Smooth muscle cell (in vitro differentiated cells): ENCODE measurements around the gene EXOC6. TPM values are rescaled to one million over a fixed set of nuclear protein-coding genes. Genes with fewer than 3 reads are reported as not detected.
A peak's percentile ranks its signal among the peaks of the same experiment; 100 is the strongest.

Source experiments
- DNase-seq: peaks from one replicate; lab custom pipeline; 2025; ENCODE audit not compliant: unreplicated experiment; lab: John Stamatoyannopoulos, UW
- H2AFZ ChIP-seq: fragments of 200-600 bp; sonication (generic); 2 replicates; pipeline ENCODE4 v1.6.0; 2016; ENCODE audit warnings: antibody characterized with exemption, low read depth, mild to moderate bottlenecking
- H3F3A ChIP-seq: fragments of 200-600 bp; sonication (generic); 2 replicates; pipeline ENCODE4 v1.6.0; 2017; ENCODE audit warnings: antibody characterized with exemption, low read depth
- H3K27ac ChIP-seq: fragments of 200-600 bp; sonication (generic); 2 replicates; pipeline ENCODE4 v1.5.1; 2016; ENCODE audit warnings: low read depth, mild to moderate bottlenecking
- H3K27me3 ChIP-seq: fragments of 200-600 bp; sonication (generic); 2 replicates; pipeline ENCODE4 v1.6.1; 2016; ENCODE audit warnings: low read depth, mild to moderate bottlenecking
- H3K36me3 ChIP-seq: fragments of 200-600 bp; sonication (generic); 2 replicates; pipeline ENCODE4 v1.5.1; 2016; ENCODE audit warnings: low read depth
- H3K4me1 ChIP-seq: fragments of 200-600 bp; sonication (generic); 2 replicates; pipeline ENCODE4 v1.5.1; 2016; ENCODE audit warnings: low read depth
- H3K4me2 ChIP-seq: fragments of 200-600 bp; sonication (generic); 2 replicates; pipeline ENCODE4 v1.6.0; 2016; ENCODE audit warnings: mild to moderate bottlenecking
- H3K4me3 ChIP-seq: fragments of 200-600 bp; sonication (generic); 2 replicates; pipeline ENCODE4 v1.5.1; 2016; ENCODE audit warnings: mild to moderate bottlenecking
- H3K79me2 ChIP-seq: fragments of 200-600 bp; sonication (generic); 2 replicates; pipeline ENCODE4 v1.6.0; 2016; ENCODE audit warnings: low read depth, mild to moderate bottlenecking
- H3K9ac ChIP-seq: fragments of 200-600 bp; sonication (generic); 2 replicates; pipeline ENCODE4 v1.6.0; 2016; ENCODE audit warnings: low read depth
- H3K9me3 ChIP-seq: fragments of 200-600 bp; sonication (generic); replicated peaks from 2 replicates; pipeline ENCODE4 v1.5.1; 2016; ENCODE audit warnings: low read depth
- H4K20me1 ChIP-seq: fragments of 200-600 bp; sonication (generic); 2 replicates; pipeline ENCODE4 v1.6.0; 2016; ENCODE audit warnings: low read depth
- WGBS: methylation state at CpG from one replicate; pipeline ENCODE4 v1.1.7; 2016; ENCODE audit warnings: low lambda C conversion rate; 5-methylcytosine and 5-hydroxymethylcytosine counted together
- polyA plus RNA-seq: library from polyadenylated mRNA; unstranded; fragments of >200 nt; fragmentation: Nextera tagmentation; extraction: Ambion mirVana; gene quantifications from 2 replicates; pipeline ENCODE4 v1.2.1, GENCODE V29; 2016
- total RNA-seq: library from RNA; depleted of rRNA; stranded (reverse); fragments of >200 nt; gene quantifications from 2 replicates; pipeline ENCODE4 v1.2.3, GENCODE V29; 2014
- TF ChIP-seq, protein P1 (sequence below): fragments of 200-600 bp; sonication (generic); IDR thresholded peaks from 2 replicates; pipeline ENCODE4 v1.5.1; 2017; ENCODE audit warnings: borderline replicate concordance, mild to moderate bottlenecking, antibody characterized with exemption; ENCODE audit not compliant: insufficient read depth, poor library complexity, severe bottlenecking

Gene EXOC6
- total and polyA plus RNA-seq, 2 experiments from 2014 or later: 1.7 to 5.2 TPM

DNA sequence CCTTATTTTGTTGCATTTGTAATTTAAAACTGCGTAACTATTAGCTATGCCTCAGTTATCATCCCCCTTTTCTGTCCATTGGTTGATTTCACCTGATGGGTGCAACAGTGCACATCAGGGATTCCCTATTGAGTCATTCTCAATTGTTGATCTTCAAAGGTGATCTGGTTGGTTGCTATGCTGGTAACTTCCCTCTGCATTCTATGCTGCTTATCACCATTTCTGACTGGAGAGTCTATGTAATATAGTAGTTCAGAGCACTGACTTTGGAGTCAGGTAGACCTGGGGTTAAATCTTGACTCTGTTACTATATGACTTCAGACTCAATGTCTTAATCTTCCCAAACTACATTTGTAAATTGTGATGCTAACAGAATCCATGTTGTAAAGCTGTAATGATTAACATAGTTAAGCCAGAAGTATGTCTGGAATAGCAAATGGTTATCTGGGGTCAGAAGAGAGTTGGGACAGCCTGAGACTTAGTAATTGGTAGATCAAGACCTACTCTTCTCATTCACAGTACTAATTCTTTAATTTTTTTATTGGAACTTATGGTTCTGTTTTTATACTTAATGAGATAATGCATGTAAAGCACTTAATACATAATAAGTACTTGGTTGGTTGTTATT is 38.1 kb downstream of the EXOC6 start:
- Histone ChIP-seq H4K20me1 (no peaks in the 10 kb centered on the region), H3F3A (no peaks in the 10 kb centered on the region), H2AFZ (no peak overlapping the region), H3K9me3 (no peaks in the 10 kb centered on the region), H3K36me3 (no peaks in the 10 kb centered on the region), H3K79me2 (no peaks in the 10 kb centered on the region), H3K27me3 (peaks cover 8% of the 10 kb centered on the region), H3K4me3 (no peak overlapping the region), H3K4me1 (peaks cover 3% of the 10 kb centered on the region), H3K27ac (no peak overlapping the region), H3K4me2 (no peak overlapping the region), H3K9ac (no peak overlapping the region)
- 95% methylated on average over 1 of the region's 1 CpG for WGBS
- no peak for DNase-seq
- TF ChIP-seq, protein P1, sequence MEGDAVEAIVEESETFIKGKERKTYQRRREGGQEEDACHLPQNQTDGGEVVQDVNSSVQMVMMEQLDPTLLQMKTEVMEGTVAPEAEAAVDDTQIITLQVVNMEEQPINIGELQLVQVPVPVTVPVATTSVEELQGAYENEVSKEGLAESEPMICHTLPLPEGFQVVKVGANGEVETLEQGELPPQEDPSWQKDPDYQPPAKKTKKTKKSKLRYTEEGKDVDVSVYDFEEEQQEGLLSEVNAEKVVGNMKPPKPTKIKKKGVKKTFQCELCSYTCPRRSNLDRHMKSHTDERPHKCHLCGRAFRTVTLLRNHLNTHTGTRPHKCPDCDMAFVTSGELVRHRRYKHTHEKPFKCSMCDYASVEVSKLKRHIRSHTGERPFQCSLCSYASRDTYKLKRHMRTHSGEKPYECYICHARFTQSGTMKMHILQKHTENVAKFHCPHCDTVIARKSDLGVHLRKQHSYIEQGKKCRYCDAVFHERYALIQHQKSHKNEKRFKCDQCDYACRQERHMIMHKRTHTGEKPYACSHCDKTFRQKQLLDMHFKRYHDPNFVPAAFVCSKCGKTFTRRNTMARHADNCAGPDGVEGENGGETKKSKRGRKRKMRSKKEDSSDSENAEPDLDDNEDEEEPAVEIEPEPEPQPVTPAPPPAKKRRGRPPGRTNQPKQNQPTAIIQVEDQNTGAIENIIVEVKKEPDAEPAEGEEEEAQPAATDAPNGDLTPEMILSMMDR: no peak

DNA sequence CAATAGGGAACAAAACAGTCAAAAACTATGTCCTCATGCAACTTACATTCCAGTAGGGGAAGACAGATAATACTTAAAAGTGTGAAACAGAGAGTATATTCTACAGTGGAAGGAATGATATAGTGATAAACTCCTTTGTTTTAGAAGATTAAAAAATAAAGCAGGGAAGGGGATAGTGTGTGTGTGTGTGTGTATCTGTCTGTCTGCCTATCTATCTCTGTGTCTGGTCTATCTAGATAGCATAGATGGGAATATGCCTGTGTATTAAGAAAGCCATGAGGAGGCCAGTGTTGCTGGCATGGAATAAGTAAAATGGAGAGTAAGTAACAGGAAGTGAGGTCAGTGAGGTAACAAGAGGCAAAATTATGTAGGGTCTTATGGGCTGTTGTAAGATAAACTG is 42.2 kb downstream of the EXOC6 start:
- no peak overlapping the region for H3K9ac ChIP-seq
- H3K4me1 ChIP-seq: peaks cover 3% of the 10 kb centered on the region
- H3K27me3 ChIP-seq: peaks cover 8% of the 10 kb centered on the region
- no peak overlapping the region for H3K4me3 ChIP-seq
- H3K36me3 ChIP-seq: no peaks in the 10 kb centered on the region
- TF ChIP-seq, protein P1: no peak
- H3K9me3 ChIP-seq: no peaks in the 10 kb centered on the region
- H3F3A ChIP-seq: no peaks in the 10 kb centered on the region
- no peak for DNase-seq
- no peak overlapping the region for H3K27ac ChIP-seq
- no peak overlapping the region for H3K4me2 ChIP-seq
- no peaks in the 10 kb centered on the region for H3K79me2 ChIP-seq
- H2AFZ ChIP-seq: no peak overlapping the region
- no peaks in the 10 kb centered on the region for H4K20me1 ChIP-seq

DNA sequence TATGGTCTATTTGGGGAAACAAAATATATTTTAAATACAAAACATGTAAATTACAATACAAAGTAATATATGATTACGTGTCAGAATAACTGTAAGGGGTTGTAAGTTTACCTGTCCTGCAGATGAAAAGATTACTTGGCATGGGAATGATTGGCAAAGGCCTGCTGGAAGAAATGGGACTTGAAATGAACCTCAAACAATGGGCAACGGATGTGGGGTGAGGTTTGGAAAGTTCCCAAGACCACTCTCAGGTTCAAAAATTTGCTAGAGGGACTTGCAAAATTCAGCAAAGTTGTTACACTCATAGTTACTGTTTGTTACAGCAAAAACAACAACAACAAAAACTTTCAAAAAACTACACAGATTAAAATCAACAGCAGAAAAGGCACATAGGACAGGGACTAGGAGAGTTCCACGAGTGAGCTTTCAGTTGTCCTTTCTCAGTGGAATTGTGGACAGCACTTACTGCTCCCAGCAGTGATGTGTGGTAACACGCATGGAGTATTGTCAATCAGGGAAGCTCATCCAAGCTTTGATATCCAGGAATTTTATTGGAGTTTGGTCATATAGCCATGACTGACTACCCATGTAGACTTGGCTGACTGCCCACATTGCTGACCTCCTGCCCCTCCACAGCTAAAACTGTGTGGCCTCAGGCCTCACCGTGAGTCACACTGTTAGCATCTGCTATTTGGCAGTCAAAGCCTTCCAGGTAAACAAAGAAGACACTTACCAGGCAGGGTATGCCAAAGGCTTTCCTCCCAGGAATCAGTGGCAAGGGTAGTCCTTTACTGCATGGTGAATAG is 43.8 kb downstream of the EXOC6 start:
- 74% methylated on average over 5 of the region's 5 CpGs for WGBS

More for the DNA sequence above, 43.8 kb downstream of the EXOC6 start:
- Histone ChIP-seq H3K9ac (no peak overlapping the region), H3K9me3 (no peaks in the 10 kb centered on the region), H3K27me3 (peaks cover 8% of the 10 kb centered on the region), H3K4me3 (no peak overlapping the region), H3K36me3 (no peaks in the 10 kb centered on the region), H3K4me2 (peak overlapping the region; percentile 11), H4K20me1 (no peaks in the 10 kb centered on the region), H3K79me2 (no peaks in the 10 kb centered on the region), H3K4me1 (no peaks in the 10 kb centered on the region), H3F3A (no peaks in the 10 kb centered on the region), H3K27ac (peak overlapping the region; percentile 4), H2AFZ (no peak overlapping the region)
- TF ChIP-seq, protein P1: no peak
- DNase-seq: no peak
